Colonic mucosa (tissue), 4 donors: ENCODE data around the gene CCR1. TPM values are rescaled to one million over a fixed set of nuclear protein-coding genes. Genes with fewer than 3 reads are reported as not detected.
"Not testable (repeated sequence)": the region's sequence is repeated elsewhere in the genome, so short reads cannot be mapped to it uniquely, and the experiment has no call there.

ENCODE experiments used
- DNase-seq: peaks from one replicate; pipeline ENCODE4 v3.0.0-alpha.2; 2020
- H3K27ac ChIP-seq: fragments of 200-600 bp; one replicate; pipeline ENCODE4 v1.8.0; 2021
- H3K27me3 ChIP-seq: fragments of 200-600 bp; one replicate; pipeline ENCODE4 v1.8.0; 2021
- H3K36me3 ChIP-seq: fragments of 200-600 bp; one replicate; pipeline ENCODE4 v1.8.0; 2021
- H3K4me1 ChIP-seq: fragments of 200-600 bp; one replicate; pipeline ENCODE4 v1.8.0; 2021; ENCODE audit warnings: mild to moderate bottlenecking
- H3K4me3 ChIP-seq: fragments of 200-600 bp; one replicate; pipeline ENCODE4 v1.8.0; 2021
- H3K9ac ChIP-seq, 2 donors: one replicate each; pipeline ENCODE4 v1.7.0; 2013; ENCODE audit warnings: control low read depth in 2 of 2, low read depth in 2 of 2, low read length in 2 of 2
- H3K9me3 ChIP-seq: fragments of 200-600 bp; one replicate; pipeline ENCODE4 v1.8.0; 2021
- CTCF ChIP-seq: fragments of 200-600 bp; IDR thresholded peaks from one replicate; pipeline ENCODE4 v1.8.0; 2022; ENCODE audit warnings: antibody characterized with exemption, mild to moderate bottlenecking
- intact Hi-C: fragments of 100-400 bp; cut with DNase I; formaldehyde crosslinking; loops from one replicate; pipeline ENCODE4 v1.14.1; 2022
- total RNA-seq, 2 donors: library from RNA; stranded (reverse); fragmentation: NEBNext Ultra II Directional in 1 of 2; extraction: Animal tissue kit (Norgen Biotek cat#: 25700) in 1 of 2; gene quantifications; one replicate each; pipeline ENCODE4 v1.2.1, GENCODE V29; 2021
- donor health status: healthy.
- donor health status: DM: no; HTN: no; CAD: no.
- donor health status: DM: no; HTN: no; CAD: no.

CCR1 gene
- total RNA-seq, 2 donors from 2014 or later = 0.57 to 6.0 TPM

GRCh38 chr3:46183330-46183729 is 24.8 kb downstream of the CCR1 start:
- no peak for DNase-seq
- TF ChIP-seq CTCF = no peak
- Histone ChIP-seq H3K27ac (no peak overlapping the region), H3K27me3 (no peaks in the 10 kb centered on the region), H3K4me1 (no peaks in the 10 kb centered on the region), H3K4me3 (no peak overlapping the region), H3K9me3 (no peaks in the 10 kb centered on the region), H3K36me3 (no peaks in the 10 kb centered on the region), H3K9ac (no peak overlapping the region)
- intact Hi-C loops = no loop called here

DNA sequence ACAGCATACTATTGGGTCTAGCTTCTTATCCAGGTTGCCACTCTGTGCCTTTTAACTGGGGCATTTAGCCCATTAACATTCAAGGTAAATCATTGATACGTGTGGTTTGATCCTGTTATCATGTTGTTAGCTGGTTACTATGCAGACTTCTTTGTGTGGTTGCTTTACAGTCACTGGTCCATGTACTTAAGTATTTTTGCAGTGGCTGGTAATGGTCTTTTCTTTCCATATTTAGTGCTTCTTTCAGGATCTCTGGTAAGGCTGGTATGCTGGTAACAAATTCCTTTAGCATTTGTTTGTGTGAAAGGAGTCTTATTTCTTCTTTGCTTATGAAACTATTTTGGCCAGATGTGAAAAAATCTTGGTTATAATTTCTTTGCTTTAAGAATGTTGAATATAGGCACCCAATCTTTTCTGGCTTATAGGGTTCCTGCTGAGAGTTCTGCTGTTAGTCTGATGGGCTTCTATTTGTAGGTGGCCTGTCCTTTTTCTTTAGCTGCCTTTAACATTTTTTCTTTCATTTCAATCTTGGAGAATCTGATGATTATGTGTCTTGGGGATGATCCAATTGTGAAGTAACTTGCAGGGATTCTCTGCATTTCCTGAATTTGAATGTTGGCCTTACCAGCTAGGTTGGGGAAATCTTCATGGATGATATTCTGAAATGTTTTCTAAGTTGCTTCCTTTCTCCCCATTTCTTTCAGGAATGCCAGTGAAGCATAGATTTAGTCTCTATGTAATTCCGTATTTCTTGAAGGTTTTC is 39.3 kb downstream of the CCR1 start:
- TF ChIP-seq CTCF = no peak
- no peaks in the 10 kb centered on the region for H3K9me3 ChIP-seq
- no peaks in the 10 kb centered on the region for H3K4me1 ChIP-seq
- H3K27ac ChIP-seq = no peak overlapping the region
- H3K27me3 ChIP-seq = no peaks in the 10 kb centered on the region
- DNase-seq = no peak
- intact Hi-C loops = no loop called here
- no peak overlapping the region for H3K9ac ChIP-seq
- H3K4me3 ChIP-seq = no peak overlapping the region
- no peaks in the 10 kb centered on the region for H3K36me3 ChIP-seq

DNA sequence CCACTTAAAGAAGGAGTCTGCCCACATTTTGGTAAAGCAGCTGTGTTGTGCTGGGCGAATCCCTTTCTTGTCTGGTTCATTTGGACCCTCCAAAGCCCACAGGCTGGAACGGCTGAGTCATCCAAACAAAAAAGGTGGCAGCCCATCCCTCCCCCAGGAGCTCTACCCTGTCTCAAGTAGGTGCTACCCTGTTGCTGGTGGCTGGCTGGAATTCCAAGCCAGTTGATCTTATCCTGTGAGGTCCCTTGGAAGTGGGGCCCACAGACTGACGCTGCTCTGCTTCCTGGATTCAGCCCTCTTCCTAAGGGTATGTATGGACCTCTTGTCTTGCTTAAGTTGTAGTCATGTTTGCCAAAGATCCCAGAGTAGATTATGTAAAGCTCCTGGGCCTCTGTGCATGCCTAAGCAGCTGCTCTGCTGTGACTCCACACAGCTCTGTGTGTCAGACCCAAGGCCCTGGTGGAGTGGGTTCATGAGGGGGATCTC is 44.5 kb downstream of the CCR1 start:
- intact Hi-C loops = no loop called here
- no peak overlapping the region for H3K27ac ChIP-seq
- no peaks in the 10 kb centered on the region for H3K9me3 ChIP-seq
- no peak for TF ChIP-seq CTCF
- no peaks in the 10 kb centered on the region for H3K4me1 ChIP-seq
- no peak overlapping the region for H3K9ac ChIP-seq
- no peaks in the 10 kb centered on the region for H3K27me3 ChIP-seq
- DNase-seq = no peak
- no peaks in the 10 kb centered on the region for H3K36me3 ChIP-seq
- H3K4me3 ChIP-seq = no peak overlapping the region

DNA sequence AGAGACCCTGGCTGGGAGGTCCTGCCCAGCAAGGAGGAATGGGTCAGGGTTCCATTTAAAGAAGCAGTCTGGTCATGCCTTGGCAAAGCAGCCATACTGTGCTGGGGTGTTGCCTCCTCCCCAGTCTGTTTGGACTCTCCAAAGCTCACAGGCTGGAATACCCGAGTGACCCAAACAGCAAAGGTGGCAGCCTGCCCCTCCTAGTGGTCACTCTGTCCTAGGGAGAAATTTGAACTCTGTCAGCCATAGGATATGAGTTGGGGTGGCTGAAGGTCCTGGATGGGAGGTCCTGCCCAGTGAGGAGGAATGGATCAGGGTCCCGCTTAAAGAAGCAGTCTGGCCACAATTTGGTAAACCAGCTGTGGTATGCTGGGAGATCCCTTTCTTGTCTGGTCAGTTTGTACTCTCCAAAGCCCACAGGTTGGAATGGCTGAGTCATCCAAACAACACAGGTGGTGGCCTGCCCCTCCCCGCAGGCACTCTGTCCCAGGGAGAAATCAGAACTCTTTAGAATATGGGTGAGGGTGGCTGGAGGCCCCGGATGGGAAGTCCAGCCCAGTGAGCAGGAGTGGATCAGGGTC is 45.0 kb downstream of the CCR1 start:
- no peaks in the 10 kb centered on the region for H3K4me1 ChIP-seq
- DNase-seq = no peak
- no peak overlapping the region for H3K9ac ChIP-seq
- H3K36me3 ChIP-seq = no peaks in the 10 kb centered on the region
- intact Hi-C loops = no loop called here
- H3K4me3 ChIP-seq = no peak overlapping the region
- no peaks in the 10 kb centered on the region for H3K27me3 ChIP-seq
- H3K9me3 ChIP-seq = no peaks in the 10 kb centered on the region
- TF ChIP-seq CTCF = no peak
- no peak overlapping the region for H3K27ac ChIP-seq

- H3K9ac ChIP-seq, DNase-seq, intact Hi-C loops: not testable (repeated sequence)
These were observed 50.4 kb downstream of the CCR1 start for GRCh38 chr3:46157685-46158084.

GRCh38 chr3:46154311-46154710 is 53.8 kb downstream of the CCR1 start:
- Histone ChIP-seq H3K4me3 (no peak overlapping the region), H3K9me3 (no peaks in the 10 kb centered on the region), H3K4me1 (no peaks in the 10 kb centered on the region), H3K27me3 (no peaks in the 10 kb centered on the region), H3K27ac (no peak overlapping the region), H3K9ac (no peak overlapping the region), H3K36me3 (no peaks in the 10 kb centered on the region)
- intact Hi-C loops = no loop called here
- no peak for TF ChIP-seq CTCF
- no peak for DNase-seq

More at GRCh38 chr3:46157685-46158084, 50.4 kb downstream of the CCR1 start:
- not testable (repeated sequence) for H3K27me3 ChIP-seq, H3K27ac ChIP-seq, H3K9me3 ChIP-seq, H3K36me3 ChIP-seq, H3K4me3 ChIP-seq, H3K4me1 ChIP-seq
